HG02938 (cell line): Measurements from ENCODE around the gene CLPX.
"Not testable (repeated sequence)": the region's sequence is repeated elsewhere in the genome, so short reads cannot be mapped to it uniquely, and the experiment has no call there.

Source experiments
- ATAC-seq: cut with Tn5 transposase; IDR thresholded peaks from one replicate; pipeline ENCODE4 v1.9.1; 2021; ENCODE audit warnings: mild to moderate bottlenecking, moderate library complexity; ENCODE audit not compliant: unreplicated experiment

Gene CLPX

DNA sequence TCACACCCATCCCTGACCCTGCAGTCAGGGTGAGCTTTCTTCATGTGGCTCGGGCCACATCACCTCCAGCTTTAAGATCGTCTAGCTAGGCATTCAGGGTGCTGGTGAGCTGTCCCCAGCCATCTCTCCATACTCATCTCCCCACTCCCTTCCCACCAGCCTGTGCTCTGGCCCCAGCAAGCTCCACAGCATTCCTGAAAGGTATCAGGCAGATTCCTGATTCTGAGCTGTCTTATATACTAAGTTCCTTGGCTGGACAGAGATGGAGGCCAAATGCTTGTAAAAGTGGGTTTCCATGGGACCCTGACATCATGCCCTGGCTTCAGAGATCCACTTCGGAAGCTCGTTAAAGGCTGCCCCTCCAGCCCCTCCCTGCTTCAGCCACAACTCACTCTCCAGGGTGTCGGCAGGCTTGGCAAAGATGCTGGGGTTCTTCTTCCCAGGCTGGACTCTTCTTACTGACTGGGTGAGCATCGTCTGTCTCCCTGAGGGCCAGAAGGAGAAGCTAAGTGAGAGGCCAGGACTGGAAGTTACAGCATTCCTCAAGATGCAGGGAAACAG, 22.2 kb upstream of the CLPX start:
- no peak for ATAC-seq

DNA sequence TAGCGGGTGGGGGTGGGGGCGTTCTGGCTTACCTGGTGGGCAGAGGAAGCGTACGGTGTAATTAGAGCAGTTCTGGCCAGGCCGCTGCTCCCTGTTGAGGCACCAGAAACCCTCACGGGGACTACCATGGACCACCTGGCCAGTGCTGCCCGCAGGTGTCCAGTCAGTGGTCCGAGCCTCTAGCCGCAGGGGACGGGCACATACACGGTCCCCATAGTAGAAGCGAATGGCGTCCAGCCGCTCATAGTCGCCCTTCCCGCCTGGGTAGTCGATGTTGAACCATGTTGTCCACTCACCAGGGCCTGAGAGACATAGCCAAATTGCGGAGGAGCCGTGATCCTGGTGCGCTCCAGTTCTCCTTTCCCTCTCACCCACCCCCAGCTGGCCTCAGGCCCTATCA, 21.6 kb upstream of the CLPX start:
- ATAC-seq: no peak

DNA sequence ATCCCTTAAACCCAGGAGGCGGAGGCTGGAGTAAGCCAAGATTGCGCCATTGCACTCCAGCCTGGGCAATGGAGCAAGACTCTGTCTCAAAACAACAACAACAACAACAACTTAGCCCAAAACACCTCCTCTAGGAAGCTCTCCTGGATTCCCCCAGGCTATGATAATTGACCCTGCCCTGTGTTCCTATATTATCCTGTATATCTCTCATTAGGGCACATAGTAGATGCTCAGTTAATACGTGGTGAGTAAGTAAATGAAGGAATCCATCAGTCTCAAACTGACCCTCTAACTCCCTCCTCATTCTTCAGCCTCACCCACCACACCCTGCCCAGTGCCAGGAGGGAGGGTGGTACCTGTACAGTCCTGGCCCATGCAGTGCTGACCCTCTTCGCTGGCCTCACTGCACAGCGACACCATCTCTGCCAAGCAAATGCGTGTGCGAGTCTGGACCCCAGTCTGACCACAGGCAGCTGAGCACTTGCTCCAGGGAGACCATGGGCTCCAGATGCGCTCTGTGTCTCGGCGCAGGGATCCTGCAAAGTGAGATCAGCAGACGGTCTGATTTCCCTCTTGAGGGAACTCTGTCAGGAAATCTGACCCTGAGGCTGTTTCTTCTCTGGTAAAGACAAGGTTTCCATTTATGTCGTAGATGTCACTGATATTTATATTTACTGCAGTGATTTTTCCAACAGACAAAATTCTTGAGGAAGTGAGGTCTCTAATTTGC, 20.0 kb upstream of the CLPX start:
- ATAC-seq: no peak

DNA sequence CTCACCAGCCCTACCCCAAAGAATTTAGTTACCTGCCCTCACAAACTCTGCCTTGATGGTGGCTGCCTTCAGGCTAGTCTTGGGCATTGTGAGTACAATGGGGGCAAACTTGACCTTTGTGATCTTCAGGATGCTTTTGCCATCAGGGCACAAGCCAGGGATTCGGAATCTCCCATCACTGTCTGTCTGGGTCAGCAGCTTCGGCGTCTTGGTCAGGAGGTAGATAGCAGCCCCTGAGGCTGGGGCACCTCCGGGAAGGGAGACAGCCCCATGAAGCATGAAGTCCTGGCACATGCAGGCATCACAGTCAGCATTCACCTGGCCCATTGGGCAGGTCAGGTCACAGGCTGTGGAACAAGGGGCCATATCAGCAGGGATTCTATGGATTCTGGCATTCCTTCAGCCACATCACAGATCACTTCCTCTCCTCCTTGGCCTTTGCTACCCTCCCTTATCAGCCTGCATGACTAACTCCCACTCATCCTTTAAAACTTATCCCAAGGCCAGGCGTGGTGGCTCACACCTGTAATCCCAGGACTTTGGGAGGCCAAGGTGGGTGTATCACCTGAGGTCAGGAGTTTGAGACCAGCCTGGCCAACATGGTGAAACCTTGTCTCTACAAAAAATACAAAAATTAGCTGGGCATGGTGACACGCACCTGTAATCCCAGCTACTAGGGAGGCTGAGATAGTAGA, 19.2 kb upstream of the CLPX start:
- ATAC-seq: no peak

DNA sequence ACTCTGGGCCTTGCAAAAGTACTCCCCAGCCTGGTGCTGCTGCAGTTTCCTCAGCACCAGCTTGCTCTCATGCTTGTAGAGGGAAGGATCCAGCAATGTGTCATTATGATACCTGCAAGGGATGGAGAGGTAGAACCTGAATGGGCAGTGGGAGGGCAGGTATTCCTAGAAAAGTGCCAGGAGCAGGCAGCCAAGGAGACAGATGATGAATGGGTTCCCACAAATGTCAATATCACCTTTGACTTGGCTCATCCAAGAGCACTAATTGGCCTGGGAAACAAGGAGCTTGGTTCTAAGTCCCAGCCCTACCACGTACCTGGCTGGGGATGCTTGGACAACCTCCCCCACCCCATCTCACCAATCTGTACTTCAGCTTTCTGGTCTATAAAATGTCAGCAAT, 16.8 kb upstream of the CLPX start:
- no peak for ATAC-seq

DNA sequence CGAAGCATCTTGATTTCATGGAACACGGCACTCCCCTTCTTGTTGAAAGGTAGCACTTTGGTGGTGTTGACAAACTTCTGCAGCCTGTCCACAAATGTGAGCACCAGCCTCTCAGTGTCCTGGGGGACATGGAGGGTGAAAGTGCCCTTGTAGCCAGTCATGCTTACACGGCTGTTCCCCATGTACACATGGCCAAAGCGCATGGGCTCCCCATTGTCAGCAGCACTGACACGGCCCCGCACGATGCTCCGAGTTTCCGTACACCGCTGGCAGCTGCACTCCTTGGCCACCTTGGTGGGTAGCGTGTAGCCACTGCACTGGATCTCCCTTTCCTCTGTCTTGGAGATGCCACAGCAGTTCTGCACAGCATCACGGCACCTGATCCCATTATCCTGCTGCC, 13.4 kb upstream of the CLPX start:
- ATAC-seq: no peak

DNA sequence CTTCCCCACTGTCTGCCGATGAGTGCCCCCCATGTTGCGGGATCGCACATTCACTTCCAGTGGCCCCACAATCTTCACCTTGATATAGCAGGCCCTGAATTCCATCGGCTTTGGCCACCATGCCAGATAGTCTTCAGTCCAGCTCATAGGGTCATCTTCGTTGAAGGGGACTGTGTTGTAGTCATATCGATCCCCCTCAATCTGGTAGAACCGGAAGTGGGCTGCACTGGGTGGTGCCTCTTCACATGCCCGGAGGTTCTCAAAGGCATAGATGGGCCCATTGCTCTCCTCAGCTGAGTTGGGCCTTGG, 12.1 kb upstream of the CLPX start:
- no peak for ATAC-seq

DNA sequence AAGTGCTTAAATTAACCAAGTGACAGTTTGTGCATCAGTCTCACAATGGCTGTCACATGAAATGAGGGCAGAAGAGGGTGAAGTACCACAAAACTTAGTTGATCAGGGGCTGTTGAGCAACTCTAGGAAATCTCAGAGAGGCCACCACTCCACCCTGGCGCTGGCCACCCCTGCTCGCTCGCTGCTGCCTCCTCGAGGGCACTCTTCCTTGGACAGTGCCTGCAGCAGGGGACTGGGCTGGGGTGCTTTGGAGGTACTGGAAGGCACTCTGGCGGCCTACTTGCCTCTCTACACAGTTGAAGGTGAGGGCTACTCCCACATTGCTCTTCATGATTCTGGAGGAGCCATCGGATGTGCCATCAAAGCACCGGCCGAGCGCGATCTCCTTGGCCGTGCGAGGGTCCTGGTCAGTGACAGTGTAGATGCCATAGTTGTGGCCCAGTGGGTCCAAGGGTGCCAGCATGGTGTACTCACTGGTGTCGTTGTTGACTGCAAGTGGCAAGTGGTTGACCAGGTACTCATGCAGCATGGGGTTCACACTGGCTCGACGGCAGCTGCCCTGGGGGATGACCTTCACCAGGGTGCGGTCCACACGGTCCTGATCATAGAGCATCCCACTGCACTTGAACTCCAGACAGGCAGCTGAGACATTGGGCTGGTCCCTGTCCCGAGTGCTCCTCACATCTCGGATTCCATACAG, 11.6 kb upstream of the CLPX start:
- no peak for ATAC-seq

DNA sequence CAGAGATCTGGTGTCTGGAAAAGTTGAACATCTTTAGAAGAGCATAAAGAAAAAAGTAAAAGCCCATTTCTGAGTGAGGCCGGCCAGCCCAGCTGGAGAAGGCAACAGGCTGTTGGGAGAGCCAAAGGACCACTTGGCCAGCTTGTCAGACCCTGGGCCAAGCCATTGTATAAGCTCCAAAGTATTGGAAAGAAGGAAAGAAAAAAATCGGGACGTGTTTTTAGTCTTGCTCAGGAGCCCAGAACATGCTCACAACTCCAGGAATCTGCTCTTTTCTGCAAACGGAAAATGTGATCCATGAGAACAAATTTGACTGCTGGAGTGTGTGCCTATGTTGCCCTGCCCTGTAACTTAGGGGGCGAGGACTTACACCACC, 10.4 kb upstream of the CLPX start:
- ATAC-seq: no peak

DNA sequence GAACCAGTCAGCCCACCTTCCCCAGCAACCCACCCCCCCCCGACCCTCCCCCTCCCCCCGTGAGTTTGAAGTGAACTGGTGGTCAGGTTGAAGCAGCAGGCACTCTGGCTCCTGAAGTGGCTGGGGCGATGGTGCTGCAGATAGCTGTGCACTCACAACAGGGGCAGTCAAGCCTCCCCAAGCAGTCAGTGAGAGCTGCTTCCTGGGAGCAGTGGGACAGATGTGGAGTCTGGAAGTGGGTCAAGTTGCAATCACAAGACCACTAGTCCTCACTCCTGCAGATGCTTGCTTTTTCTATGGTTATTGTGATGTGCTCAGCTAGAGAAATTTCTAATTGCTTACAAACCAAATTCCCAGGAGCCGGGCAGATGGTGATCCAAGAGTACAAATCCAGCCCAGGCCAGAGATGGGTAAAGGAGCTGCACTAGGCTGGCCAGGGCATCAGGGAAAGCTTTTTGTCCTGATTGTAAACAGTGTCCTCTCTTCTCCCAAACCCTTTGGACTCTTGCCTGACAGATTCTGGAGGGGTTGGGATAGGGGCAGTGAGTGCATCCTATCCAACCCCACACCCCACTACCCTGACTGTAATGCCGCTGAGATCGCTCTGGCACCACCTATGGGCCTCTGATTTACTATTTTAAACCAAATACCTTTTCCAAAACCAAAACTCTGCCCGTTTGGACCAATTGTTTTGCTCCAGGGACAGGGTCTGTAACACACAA, 9.8 kb upstream of the CLPX start:
- ATAC-seq: no peak

DNA sequence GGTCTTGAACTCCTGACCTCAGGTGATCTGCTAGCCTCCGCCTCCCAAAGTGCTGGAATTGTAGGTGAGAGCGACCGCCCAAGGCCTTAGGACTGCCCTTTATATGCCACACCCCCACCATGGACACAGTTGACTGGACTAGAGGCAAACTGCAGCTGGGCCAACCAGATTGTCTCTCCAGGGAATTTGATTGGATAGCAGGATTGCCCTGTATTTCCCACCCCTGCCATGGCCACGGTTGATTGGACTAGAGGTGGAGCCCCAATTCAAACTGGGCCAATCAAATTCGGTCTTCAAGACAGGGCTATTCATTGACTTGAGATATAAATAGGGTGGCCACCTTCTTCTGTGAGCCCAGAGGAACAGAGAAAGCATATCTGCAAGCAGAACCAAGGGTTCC, 6.9 kb upstream of the CLPX start:
- ATAC-seq: no peak

DNA sequence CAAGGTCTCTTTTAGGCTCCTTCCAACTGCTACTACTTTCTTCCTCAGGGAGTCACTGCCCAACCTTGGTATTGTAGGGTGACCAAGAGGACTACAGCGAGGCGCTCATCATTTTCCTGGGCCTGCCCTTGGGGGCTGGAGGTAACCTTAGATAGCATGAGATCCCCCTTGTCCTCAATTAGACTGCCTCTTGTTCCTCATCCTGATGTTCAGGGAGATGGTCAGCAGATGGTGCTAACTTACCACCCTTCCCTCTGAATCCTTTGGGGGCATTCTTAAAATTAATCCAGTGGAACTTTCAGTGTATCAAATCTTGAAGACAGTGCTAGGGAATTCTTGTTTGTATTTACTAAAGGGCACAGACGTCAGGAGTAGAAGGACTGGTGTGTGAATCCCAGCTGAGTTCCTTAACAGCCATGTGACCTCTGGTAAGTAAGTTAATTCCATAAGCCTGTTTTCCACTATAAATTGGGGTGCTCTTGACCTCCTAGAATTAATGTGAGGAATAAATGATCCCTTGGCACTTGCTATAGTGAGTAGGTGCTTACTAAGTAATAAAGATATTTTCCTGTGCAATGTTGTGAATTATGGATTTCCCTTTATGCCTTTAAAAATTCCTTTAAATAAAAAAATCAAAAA, 4.1 kb upstream of the CLPX start:
- ATAC-seq: no peak

DNA sequence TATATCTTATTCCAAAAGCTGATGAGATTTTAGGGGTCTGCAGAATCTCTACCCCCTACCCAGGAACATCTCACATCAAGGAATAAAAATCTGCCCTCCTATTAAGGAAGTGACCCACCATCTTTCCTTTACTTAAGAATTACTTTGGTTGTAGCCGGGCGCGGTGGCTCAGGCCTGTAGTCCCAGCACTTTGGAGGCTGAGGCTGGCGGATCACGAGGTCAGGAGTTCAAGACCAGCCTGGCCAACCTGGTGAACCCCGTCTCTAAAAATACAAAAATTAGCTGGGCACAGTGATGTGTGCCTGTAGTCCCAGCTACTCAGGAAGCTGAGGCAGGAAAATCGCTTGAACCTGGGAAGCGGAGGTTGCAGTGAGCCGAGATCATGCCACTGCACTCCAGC, 3.3 kb upstream of the CLPX start:
- ATAC-seq: not testable (repeated sequence)

DNA sequence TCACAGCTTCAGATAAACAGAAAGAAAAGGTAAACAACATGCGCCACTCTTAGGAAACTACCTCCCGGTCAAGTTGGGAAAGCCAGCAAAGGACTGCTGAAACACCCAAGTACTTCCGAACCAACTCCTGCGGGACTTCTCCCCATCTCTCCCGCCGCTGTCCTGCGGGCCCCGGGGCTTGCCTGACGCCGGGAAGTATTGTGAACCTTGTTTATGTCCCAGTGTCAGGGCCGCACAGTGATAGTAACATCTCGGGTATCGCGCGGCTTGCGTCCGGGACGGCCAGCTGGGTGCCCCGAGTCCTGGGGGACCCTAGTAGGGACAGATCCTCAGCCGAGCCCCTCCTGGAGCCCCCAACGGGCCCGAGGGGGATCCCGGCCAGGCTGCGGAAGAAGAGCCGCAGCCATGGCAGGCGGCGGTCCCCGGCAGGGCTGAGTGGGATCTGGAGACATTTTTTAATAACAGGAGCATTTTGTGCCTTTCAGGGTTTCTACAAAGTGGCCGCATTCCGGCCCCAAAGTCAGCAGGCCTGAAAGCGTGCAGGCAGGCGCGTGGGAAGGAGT, 756 bp downstream of the CLPX start:
- peak; percentile 23 for ATAC-seq

DNA sequence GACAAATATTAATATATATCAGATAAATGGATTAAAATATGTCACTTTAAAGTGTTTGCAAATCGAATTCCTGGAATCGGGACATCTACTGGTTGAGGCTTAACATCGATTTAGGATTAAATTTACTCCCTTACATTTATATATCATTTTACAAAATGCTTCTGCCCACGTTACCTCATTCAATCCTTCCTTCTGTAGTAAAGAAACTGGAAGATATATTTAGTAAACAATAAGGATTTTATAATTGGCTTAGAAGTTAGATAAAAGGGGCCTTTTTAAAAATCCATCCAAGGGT, 1.3 kb downstream of the CLPX start:
- ATAC-seq: no peak

DNA sequence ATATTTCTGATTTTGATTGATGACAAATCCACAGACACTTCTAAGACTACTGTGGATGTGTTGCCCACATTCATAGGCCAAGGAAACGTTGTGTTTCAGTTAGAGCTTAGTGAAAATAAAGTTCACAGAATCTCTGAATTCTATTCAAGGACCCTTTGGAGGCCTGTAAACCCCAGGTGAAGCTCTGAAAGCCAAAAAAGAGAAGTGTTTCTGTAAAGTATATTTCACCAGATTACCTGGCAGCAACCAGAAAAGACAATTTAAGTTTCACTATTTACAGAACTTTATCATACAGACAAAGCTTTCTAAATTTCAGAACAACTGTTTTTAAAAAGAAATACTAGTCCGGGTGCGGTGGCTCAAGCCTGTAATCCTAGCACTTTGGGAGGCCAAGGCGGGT, 2.6 kb downstream of the CLPX start:
- ATAC-seq: no peak

DNA sequence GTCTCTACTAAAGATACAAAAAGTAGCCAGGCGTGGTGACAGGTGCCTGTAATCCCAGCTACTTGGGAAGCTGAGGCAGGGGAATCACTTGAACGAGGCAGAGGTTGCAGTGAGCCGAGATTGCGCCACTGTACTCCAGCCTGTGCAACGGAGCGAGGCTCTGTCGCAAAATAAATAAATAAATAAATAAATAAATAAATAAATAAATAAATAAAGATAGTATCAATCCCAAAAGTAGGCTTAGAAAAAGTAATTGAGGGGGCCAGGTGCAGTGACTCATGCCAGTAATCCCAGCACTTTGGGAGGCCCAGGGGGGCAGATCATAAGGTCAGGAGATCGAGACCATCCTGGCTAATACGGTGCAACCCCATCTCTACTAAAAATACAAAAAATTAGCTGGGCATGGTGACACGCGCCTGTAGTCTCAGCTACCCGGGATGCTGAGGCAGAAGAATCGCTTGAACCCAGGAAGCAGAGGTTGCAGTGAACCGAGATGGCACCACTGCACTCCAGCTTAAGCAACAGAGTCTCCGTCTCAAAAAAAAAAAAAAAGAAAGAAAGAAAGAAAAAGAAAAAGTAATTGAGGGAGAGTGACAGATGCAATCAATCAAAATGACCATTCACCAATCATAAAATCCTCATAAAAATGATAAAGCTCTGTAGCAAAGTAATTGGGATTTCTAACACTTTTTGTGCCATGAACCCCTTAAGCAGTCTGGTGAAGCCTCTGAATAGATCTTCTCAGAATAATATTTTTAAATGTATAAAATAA, 3.4 kb downstream of the CLPX start:
- ATAC-seq: not testable (repeated sequence)

DNA sequence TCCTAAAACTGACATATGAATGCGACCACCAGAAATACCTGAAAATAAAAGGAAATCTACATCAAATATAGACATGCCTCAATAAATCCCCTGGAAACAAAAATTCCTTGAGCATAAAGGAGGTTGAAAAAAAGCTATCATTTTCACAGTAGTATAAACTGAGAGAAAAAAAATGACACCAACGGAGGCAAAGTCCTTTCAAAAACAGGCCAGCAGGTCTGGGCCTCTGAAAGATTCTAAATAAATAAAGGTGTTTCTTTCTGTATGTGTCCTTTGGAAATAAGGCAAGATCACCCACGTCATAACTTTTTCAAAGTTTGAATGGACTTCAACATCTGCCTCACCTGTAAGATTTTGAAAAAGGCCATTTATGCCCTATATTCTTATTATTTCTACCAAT, 5.0 kb downstream of the CLPX start:
- ATAC-seq: no peak

DNA sequence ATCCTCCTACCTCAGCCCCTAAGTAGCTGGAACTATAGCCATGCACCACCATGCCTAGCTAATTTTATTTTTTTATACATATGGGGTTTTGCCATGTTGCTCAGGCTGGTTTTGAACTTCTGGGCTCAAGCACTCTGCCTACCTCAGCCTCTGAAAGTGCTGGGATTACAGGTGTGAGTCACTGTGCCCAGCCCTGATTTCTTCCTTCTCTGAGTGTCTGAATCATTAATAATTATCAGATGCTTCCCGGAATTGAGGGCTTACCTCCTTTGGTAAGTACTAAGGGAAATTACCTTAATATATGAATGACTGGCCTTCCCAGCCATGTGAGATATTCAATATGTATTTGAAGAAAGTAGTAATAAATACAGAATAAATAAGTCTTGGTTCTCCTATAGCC, 7.2 kb downstream of the CLPX start:
- no peak for ATAC-seq

DNA sequence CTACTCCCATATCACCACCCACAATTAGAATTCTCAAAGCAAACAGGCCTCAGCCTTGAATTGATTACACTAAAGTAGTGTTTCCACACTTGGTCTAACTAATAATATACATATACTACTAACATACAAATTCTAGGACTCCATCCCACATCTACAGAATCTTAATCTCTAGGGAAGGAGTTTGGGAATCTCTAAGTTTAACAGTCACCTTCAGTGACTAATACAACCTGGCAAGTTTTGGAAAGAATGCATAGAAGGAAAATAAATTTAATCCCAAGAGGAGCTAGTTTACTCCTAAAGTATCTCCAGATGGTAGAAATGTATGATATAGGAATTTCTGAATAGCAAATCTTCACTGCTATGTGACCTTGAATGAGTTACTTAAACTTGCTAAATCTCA, 9.1 kb downstream of the CLPX start:
- ATAC-seq: no peak
